ENCODE results near the gene MGAT3. TPM values are rescaled to one million over a fixed set of nuclear protein-coding genes. Genes with fewer than 3 reads are reported as not detected.

The MGAT3 gene
- total and polyA plus RNA-seq, 9 of the 15 experiments (the other 6 are each of a cell fraction or from before 2014, with no cell fraction given) = 0.10 to 11.5 (median 4.6) TPM

GRCh38 chr22:39488563-39489083 is 31.8 kb downstream of the MGAT3 start (continued):
- TF ChIP-seq ZNF592 (IDR thresholded peaks at IDR 0.05) = peak; percentile 84; the same call in 1 of the 2 replicates
- TF ChIP-seq, protein P1, sequence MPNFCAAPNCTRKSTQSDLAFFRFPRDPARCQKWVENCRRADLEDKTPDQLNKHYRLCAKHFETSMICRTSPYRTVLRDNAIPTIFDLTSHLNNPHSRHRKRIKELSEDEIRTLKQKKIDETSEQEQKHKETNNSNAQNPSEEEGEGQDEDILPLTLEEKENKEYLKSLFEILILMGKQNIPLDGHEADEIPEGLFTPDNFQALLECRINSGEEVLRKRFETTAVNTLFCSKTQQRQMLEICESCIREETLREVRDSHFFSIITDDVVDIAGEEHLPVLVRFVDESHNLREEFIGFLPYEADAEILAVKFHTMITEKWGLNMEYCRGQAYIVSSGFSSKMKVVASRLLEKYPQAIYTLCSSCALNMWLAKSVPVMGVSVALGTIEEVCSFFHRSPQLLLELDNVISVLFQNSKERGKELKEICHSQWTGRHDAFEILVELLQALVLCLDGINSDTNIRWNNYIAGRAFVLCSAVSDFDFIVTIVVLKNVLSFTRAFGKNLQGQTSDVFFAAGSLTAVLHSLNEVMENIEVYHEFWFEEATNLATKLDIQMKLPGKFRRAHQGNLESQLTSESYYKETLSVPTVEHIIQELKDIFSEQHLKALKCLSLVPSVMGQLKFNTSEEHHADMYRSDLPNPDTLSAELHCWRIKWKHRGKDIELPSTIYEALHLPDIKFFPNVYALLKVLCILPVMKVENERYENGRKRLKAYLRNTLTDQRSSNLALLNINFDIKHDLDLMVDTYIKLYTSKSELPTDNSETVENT (CRISPR knock-in tag; IDR thresholded peaks at IDR 0.05) = no peak
- TF ChIP-seq BACH1 (tag; IDR thresholded peaks at IDR 0.05) = no peak
- TF ChIP-seq MAFG (tag; conservative IDR thresholded peaks at IDR 0.05) = no peak
- TF ChIP-seq HNRNPL (IDR thresholded peaks at IDR 0.05; ENCODE audit: low read depth, low read length) = peak; percentile 52; the same call in 1 of the 2 replicates
- no peak for TF ChIP-seq FOXJ3 (CRISPR knock-in tag; IDR thresholded peaks at IDR 0.05)
- TF ChIP-seq, protein P2, sequence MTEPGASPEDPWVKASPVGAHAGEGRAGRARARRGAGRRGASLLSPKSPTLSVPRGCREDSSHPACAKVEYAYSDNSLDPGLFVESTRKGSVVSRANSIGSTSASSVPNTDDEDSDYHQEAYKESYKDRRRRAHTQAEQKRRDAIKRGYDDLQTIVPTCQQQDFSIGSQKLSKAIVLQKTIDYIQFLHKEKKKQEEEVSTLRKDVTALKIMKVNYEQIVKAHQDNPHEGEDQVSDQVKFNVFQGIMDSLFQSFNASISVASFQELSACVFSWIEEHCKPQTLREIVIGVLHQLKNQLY (CRISPR knock-in tag; conservative IDR thresholded peaks at IDR 0.05) = no peak
- TF ChIP-seq NR4A1 (CRISPR knock-in tag; IDR thresholded peaks at IDR 0.05) = no peak
- TF ChIP-seq NR4A1 (tag; IDR thresholded peaks at IDR 0.05) = peak; percentile 25; the same call in 1 of the 2 replicates
- no peak for TF ChIP-seq ERF (CRISPR knock-in tag; IDR thresholded peaks at IDR 0.05)
- no peak for TF ChIP-seq ZNF79 (CRISPR knock-in tag; IDR thresholded peaks at IDR 0.05; ENCODE audit: low read depth)
- TF ChIP-seq LCOR (CRISPR knock-in tag; IDR thresholded peaks at IDR 0.05) = no peak
- TF ChIP-seq PHF20 (IDR thresholded peaks at IDR 0.05; ENCODE audit: partially characterized antibody) = no peak
- TF ChIP-seq ZBTB2 (IDR thresholded peaks at IDR 0.05) = no peak
